Activated naive CD8-positive, alpha-beta T cell treated with anti-CD3 and anti-CD28 coated beads for 36 hours (primary cell): ENCODE results near the gene YWHAG. TPM values are rescaled to one million over a fixed set of nuclear protein-coding genes. Genes with fewer than 3 reads are reported as not detected.
A peak's percentile ranks its signal among the peaks of the same experiment; 100 is the strongest.
"Not testable (repeated sequence)": the region's sequence is repeated elsewhere in the genome, so short reads cannot be mapped to it uniquely, and the experiment has no call there.

Source experiments
- DNase-seq: peaks from one replicate; pipeline ENCODE4 v3.0.0; 2021
- H3K27ac Mint-ChIP-seq: one replicate; pipeline ENCODE4 v1.8.0; 2022; ENCODE audit warnings: mild to moderate bottlenecking, moderate library complexity, mixed read lengths
- H3K27me3 Mint-ChIP-seq: one replicate; pipeline ENCODE4 v1.8.0; 2022; ENCODE audit warnings: mild to moderate bottlenecking, mixed read lengths
- H3K36me3 Mint-ChIP-seq: one replicate; pipeline ENCODE4 v1.8.0; 2021; ENCODE audit warnings: mild to moderate bottlenecking, mixed read lengths
- H3K4me1 Mint-ChIP-seq: one replicate; pipeline ENCODE4 v1.8.0; 2021; ENCODE audit warnings: mixed read lengths
- H3K4me3 Mint-ChIP-seq: one replicate; pipeline ENCODE4 v1.8.0; 2022; ENCODE audit warnings: mild to moderate bottlenecking, moderate library complexity, mixed read lengths
- H3K9me3 Mint-ChIP-seq: one replicate; pipeline ENCODE4 v1.8.0; 2022; ENCODE audit warnings: mixed read lengths
- total RNA-seq, 2 experiments: library from RNA; stranded (reverse); gene quantifications; one replicate each; pipeline ENCODE4 v1.2.3, GENCODE V29; 2021

The YWHAG gene
- total RNA-seq, 2 experiments from 2014 or later = 155 to 157 TPM

GRCh38 chr7:76346097-76346496 is 12.7 kb downstream of the YWHAG start:
- H3K4me1 Mint-ChIP-seq = peaks cover 65% of the 10 kb centered on the region
- H3K4me3 Mint-ChIP-seq = no peak overlapping the region
- DNase-seq = no peak
- H3K27ac Mint-ChIP-seq = peak overlapping the region; percentile 10
- no peaks in the 10 kb centered on the region for H3K27me3 Mint-ChIP-seq
- peaks cover 70% of the 10 kb centered on the region for H3K36me3 Mint-ChIP-seq
- H3K9me3 Mint-ChIP-seq = no peaks in the 10 kb centered on the region

- H3K36me3 Mint-ChIP-seq = peaks cover 62% of the 10 kb centered on the region
- no peak for DNase-seq
- peaks cover 59% of the 10 kb centered on the region for H3K4me1 Mint-ChIP-seq
- H3K27ac Mint-ChIP-seq = no peak overlapping the region
- no peak overlapping the region for H3K4me3 Mint-ChIP-seq
- no peaks in the 10 kb centered on the region for H3K9me3 Mint-ChIP-seq
- H3K27me3 Mint-ChIP-seq = no peaks in the 10 kb centered on the region
Measured at GRCh38 chr7:76343931-76344321, 14.9 kb downstream of the YWHAG start.

- H3K27me3 Mint-ChIP-seq = no peaks in the 10 kb centered on the region
- no peaks in the 10 kb centered on the region for H3K9me3 Mint-ChIP-seq
- peaks cover 63% of the 10 kb centered on the region for H3K36me3 Mint-ChIP-seq
- no peak overlapping the region for H3K4me3 Mint-ChIP-seq
- no peak overlapping the region for H3K27ac Mint-ChIP-seq
- peaks cover 61% of the 10 kb centered on the region for H3K4me1 Mint-ChIP-seq
- no peak for DNase-seq
Measured at GRCh38 chr7:76343294-76343930, 15.4 kb downstream of the YWHAG start.

- peaks cover 63% of the 10 kb centered on the region for H3K36me3 Mint-ChIP-seq
- H3K27me3 Mint-ChIP-seq = no peaks in the 10 kb centered on the region
- DNase-seq = no peak
- no peak overlapping the region for H3K27ac Mint-ChIP-seq
- no peak overlapping the region for H3K4me3 Mint-ChIP-seq
- no peaks in the 10 kb centered on the region for H3K9me3 Mint-ChIP-seq
- peaks cover 60% of the 10 kb centered on the region for H3K4me1 Mint-ChIP-seq
Measured at GRCh38 chr7:76342222-76342621, 16.6 kb downstream of the YWHAG start.

- Mint-ChIP-seq H3K9me3 (no peaks in the 10 kb centered on the region), H3K27ac (peak overlapping the region; percentile 19), H3K4me1 (peaks cover 59% of the 10 kb centered on the region), H3K36me3 (peaks cover 53% of the 10 kb centered on the region), H3K27me3 (no peaks in the 10 kb centered on the region), H3K4me3 (no peak overlapping the region)
- DNase-seq = no peak
Measured at GRCh38 chr7:76340617-76341131, 18.1 kb downstream of the YWHAG start.

GRCh38 chr7:76338298-76339084 is 20.3 kb downstream of the YWHAG start:
- Mint-ChIP-seq H3K4me1 (peaks cover 49% of the 10 kb centered on the region), H3K4me3 (no peak overlapping the region), H3K27me3 (no peaks in the 10 kb centered on the region), H3K9me3 (no peaks in the 10 kb centered on the region), H3K36me3 (peaks cover 35% of the 10 kb centered on the region), H3K27ac (no peak overlapping the region)
- DNase-seq = no peak

- no peak overlapping the region for H3K4me3 Mint-ChIP-seq
- H3K36me3 Mint-ChIP-seq = peaks cover 28% of the 10 kb centered on the region
- H3K9me3 Mint-ChIP-seq = no peaks in the 10 kb centered on the region
- H3K27ac Mint-ChIP-seq = no peak overlapping the region
- H3K4me1 Mint-ChIP-seq = peaks cover 43% of the 10 kb centered on the region
- no peaks in the 10 kb centered on the region for H3K27me3 Mint-ChIP-seq
- no peak for DNase-seq
Measured at GRCh38 chr7:76337147-76337546, 21.6 kb downstream of the YWHAG start.

- Mint-ChIP-seq H3K27ac (no peak overlapping the region), H3K9me3 (no peaks in the 10 kb centered on the region), H3K36me3 (peaks cover 30% of the 10 kb centered on the region), H3K4me1 (peaks cover 35% of the 10 kb centered on the region), H3K4me3 (no peak overlapping the region), H3K27me3 (no peaks in the 10 kb centered on the region)
- no peak for DNase-seq
Measured at GRCh38 chr7:76336094-76336493, 22.7 kb downstream of the YWHAG start.

- Mint-ChIP-seq H3K4me1 (peaks cover 29% of the 10 kb centered on the region), H3K36me3 (peaks cover 27% of the 10 kb centered on the region)
- not testable (repeated sequence) for H3K4me3 Mint-ChIP-seq, H3K9me3 Mint-ChIP-seq, H3K27ac Mint-ChIP-seq, H3K27me3 Mint-ChIP-seq, DNase-seq
Measured at GRCh38 chr7:76335417-76335816, 23.4 kb downstream of the YWHAG start.

GRCh38 chr7:76334320-76334967 is 24.3 kb downstream of the YWHAG start:
- no peak overlapping the region for H3K27ac Mint-ChIP-seq

GRCh38 chr7:76333511-76334101 is 25.2 kb downstream of the YWHAG start:
- DNase-seq = no peak
- Mint-ChIP-seq H3K36me3 (peaks cover 32% of the 10 kb centered on the region), H3K9me3 (no peaks in the 10 kb centered on the region), H3K27me3 (no peaks in the 10 kb centered on the region), H3K4me3 (no peak overlapping the region), H3K27ac (no peak overlapping the region), H3K4me1 (peaks cover 33% of the 10 kb centered on the region)

More at GRCh38 chr7:76334320-76334967, 24.3 kb downstream of the YWHAG start:
- peaks cover 25% of the 10 kb centered on the region for H3K36me3 Mint-ChIP-seq
- DNase-seq = no peak
- H3K9me3 Mint-ChIP-seq = no peaks in the 10 kb centered on the region
- H3K4me3 Mint-ChIP-seq = no peak overlapping the region
- H3K27me3 Mint-ChIP-seq = no peaks in the 10 kb centered on the region
- H3K4me1 Mint-ChIP-seq = peaks cover 32% of the 10 kb centered on the region

- Mint-ChIP-seq H3K36me3 (peaks cover 32% of the 10 kb centered on the region), H3K27ac (no peak overlapping the region), H3K4me3 (no peak overlapping the region), H3K9me3 (no peaks in the 10 kb centered on the region), H3K27me3 (no peaks in the 10 kb centered on the region), H3K4me1 (peaks cover 30% of the 10 kb centered on the region)
- DNase-seq = no peak
Measured at GRCh38 chr7:76332078-76332477, 26.7 kb downstream of the YWHAG start.

GRCh38 chr7:76330673-76331072 is 28.1 kb downstream of the YWHAG start:
- Mint-ChIP-seq H3K27ac (no peak overlapping the region), H3K9me3 (no peaks in the 10 kb centered on the region), H3K4me3 (no peak overlapping the region), H3K36me3 (peaks cover 37% of the 10 kb centered on the region), H3K27me3 (no peaks in the 10 kb centered on the region), H3K4me1 (peaks cover 23% of the 10 kb centered on the region)
- DNase-seq = no peak

- Mint-ChIP-seq H3K4me3 (no peak overlapping the region), H3K36me3 (peaks cover 39% of the 10 kb centered on the region), H3K9me3 (no peaks in the 10 kb centered on the region), H3K27ac (no peak overlapping the region), H3K27me3 (no peaks in the 10 kb centered on the region), H3K4me1 (peaks cover 23% of the 10 kb centered on the region)
- DNase-seq = no peak
Measured at GRCh38 chr7:76330261-76330660, 28.5 kb downstream of the YWHAG start.

- Mint-ChIP-seq H3K36me3 (peaks cover 43% of the 10 kb centered on the region), H3K27ac (peak overlapping the region; percentile 19), H3K4me3 (no peak overlapping the region), H3K4me1 (peaks cover 23% of the 10 kb centered on the region), H3K9me3 (no peaks in the 10 kb centered on the region), H3K27me3 (no peaks in the 10 kb centered on the region)
- DNase-seq = no peak
Measured at GRCh38 chr7:76329479-76329878, 29.3 kb downstream of the YWHAG start.
